WERI-Rb-1 (cell line): ENCODE measurements around the gene ZBTB8OS.
"Not testable (repeated sequence)": the region's sequence is repeated elsewhere in the genome, so short reads cannot be mapped to it uniquely, and the experiment has no call there.

Experiments used
- DNase-seq: peaks from one replicate; pipeline ENCODE4 v3.0.0-alpha.2; 2020
- H3K27ac ChIP-seq: fragments of 250-450 bp; sonication (Bioruptor Pico); 2 replicates; pipeline ENCODE4 v1.5.1; 2020; ENCODE audit warnings: mild to moderate bottlenecking, moderate library complexity
- H3K27me3 ChIP-seq: fragments of 250-450 bp; sonication (Bioruptor Pico); 2 replicates; pipeline ENCODE4 v1.5.1; 2021; ENCODE audit warnings: mild to moderate bottlenecking, low read depth, moderate library complexity; ENCODE audit not compliant: insufficient read depth, severe bottlenecking
- H3K36me3 ChIP-seq: fragments of 250-450 bp; sonication (Bioruptor Pico); 2 replicates; pipeline ENCODE4 v1.5.1; 2020; ENCODE audit warnings: mild to moderate bottlenecking, moderate library complexity
- H3K4me3 ChIP-seq: 2 replicates; pipeline ENCODE4 v1.5.1; 2011; ENCODE audit warnings: low read depth, mild to moderate bottlenecking, control low read depth, low read length
- H3K9me3 ChIP-seq: fragments of 250-450 bp; sonication (Bioruptor Pico); 2 replicates; pipeline ENCODE4 v1.5.1; 2021; ENCODE audit warnings: mild to moderate bottlenecking, moderate library complexity; ENCODE audit not compliant: severe bottlenecking
- TF ChIP-seq, protein P1 (sequence below): IDR thresholded peaks from 2 replicates; pipeline ENCODE4 v1.5.1; 2011; ENCODE audit warnings: low read depth, mild to moderate bottlenecking, control low read depth, inconsistent platforms, low read length

The ZBTB8OS gene

GRCh38 chr1:32650248-32650751, at the start of gene ZBTB8OS:
Gene ZBTB8OS, minus strand, starts transcription at chr1:32650550. Its CDS starts 21 bp downstream, at chr1:32650529.
- DNase-seq = peak; percentile 92
- H3K36me3 ChIP-seq = peaks cover 40% of the 10 kb centered on the region
- H3K27ac ChIP-seq = peak within 1 kb of the TSS; percentile 99
- H3K4me3 ChIP-seq = peak within 1 kb of the TSS; percentile 96
- H3K9me3 ChIP-seq = no peaks in the 10 kb centered on the region
- TF ChIP-seq, protein P1, sequence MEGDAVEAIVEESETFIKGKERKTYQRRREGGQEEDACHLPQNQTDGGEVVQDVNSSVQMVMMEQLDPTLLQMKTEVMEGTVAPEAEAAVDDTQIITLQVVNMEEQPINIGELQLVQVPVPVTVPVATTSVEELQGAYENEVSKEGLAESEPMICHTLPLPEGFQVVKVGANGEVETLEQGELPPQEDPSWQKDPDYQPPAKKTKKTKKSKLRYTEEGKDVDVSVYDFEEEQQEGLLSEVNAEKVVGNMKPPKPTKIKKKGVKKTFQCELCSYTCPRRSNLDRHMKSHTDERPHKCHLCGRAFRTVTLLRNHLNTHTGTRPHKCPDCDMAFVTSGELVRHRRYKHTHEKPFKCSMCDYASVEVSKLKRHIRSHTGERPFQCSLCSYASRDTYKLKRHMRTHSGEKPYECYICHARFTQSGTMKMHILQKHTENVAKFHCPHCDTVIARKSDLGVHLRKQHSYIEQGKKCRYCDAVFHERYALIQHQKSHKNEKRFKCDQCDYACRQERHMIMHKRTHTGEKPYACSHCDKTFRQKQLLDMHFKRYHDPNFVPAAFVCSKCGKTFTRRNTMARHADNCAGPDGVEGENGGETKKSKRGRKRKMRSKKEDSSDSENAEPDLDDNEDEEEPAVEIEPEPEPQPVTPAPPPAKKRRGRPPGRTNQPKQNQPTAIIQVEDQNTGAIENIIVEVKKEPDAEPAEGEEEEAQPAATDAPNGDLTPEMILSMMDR = no peak
- H3K27me3 ChIP-seq = no peaks in the 10 kb centered on the region

GRCh38 chr1:32696996-32697395, 46.6 kb upstream of the ZBTB8OS start:
- not testable (repeated sequence) for H3K9me3 ChIP-seq, DNase-seq, H3K27ac ChIP-seq, H3K36me3 ChIP-seq, H3K4me3 ChIP-seq, H3K27me3 ChIP-seq

DNA sequence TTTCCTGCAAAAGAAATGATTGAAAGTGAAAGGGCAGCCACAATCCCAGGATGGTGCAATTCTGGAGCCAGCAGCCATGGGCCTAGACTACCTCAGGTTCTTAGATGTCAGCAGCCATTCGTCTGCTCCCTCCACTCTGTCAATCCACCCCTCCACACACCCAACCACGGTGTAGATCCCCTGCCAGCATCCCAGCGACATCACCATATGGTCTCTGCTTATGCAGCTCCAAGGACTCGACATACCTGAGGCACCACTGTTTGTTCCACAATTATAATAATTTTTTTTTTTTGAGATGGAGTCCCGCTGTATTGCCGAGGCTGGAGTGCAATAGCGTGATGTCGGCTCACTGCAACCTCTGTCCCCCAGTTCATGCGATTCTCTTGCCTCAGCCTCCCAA, 45.7 kb upstream of the ZBTB8OS start:
- no peaks in the 10 kb centered on the region for H3K27me3 ChIP-seq
- H3K4me3 ChIP-seq = no peak overlapping the region
- DNase-seq = no peak
- no peaks in the 10 kb centered on the region for H3K36me3 ChIP-seq
- H3K9me3 ChIP-seq = no peaks in the 10 kb centered on the region
- TF ChIP-seq, protein P1 = no peak
- no peak overlapping the region for H3K27ac ChIP-seq

DNA sequence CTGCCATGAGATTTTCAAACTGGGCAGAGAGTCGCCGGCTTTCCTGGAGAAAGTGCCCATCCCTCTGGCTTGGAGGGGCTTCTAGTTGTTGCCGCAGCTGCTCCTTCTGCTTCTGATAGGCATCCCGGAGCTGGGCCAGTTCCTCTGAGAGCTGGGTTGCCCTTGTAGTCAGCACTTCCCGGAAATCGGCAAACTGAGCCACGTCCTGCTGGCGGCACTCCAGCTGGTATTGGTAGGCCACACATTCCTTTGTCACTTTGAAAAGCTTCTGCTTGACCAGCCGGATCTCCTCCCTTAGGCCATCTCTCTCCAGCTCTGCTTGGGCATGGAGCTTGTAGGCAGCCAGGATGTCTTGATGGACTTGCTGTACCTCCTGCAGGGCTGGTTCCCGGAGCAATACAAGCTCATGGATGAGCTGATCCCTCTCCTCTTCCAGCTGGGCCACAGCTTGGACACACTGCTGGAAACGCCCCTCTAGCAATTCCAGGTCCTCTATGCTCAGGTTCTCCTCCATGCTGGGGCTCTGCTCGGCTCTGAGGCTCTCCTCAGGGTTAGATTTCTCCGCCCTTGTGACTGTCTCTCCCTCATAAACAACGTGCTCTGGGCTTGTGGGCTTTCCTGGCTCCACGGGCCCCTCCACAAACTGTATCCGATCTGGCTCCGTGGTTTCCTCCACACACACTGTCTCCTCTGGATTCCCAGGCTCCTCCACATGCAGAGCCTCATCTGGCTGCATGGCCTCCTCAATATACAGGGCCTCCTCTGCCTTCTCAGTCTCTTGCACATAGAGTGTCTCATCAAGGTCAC, 45.0 kb upstream of the ZBTB8OS start:
- Histone ChIP-seq H3K9me3 (no peaks in the 10 kb centered on the region), H3K27ac (no peak overlapping the region), H3K27me3 (no peaks in the 10 kb centered on the region), H3K4me3 (no peak overlapping the region), H3K36me3 (peaks cover under 1% of the 10 kb centered on the region; the same call in 1 of the 2 replicates)
- TF ChIP-seq, protein P1 = no peak
- no peak for DNase-seq

DNA sequence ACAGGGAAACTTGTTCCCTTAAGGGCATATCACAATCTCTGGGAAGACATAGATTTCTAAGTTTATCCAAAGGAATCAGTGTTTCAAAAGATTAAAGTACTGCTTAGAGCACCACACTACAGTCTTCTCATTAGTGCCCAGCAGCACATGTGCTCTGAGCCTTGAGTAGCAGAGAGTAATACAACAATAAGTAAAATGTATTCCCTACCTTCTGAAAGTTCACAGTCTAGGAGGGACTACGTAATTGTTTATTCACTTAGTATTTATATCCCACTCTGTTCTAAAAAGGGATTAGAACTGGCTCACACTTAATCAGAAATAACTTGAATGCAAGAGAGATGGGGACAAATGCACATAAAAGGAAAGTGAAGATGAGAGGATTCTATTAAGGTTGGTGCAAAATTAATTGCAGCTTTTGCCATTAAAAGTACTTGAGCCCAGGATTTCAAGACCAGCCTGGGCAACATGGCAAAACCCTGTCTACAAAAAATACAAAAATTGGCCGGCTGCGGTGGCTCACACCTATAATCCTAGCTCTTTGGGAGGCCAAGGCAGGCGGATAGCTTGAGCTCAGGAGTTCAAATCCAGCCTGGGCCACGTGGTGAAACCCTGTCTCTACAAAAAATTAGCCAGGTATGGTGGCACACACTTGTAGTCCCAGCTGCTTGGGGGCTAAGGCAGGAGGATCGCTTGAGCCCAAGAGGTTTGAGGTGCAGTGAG, 43.3 kb upstream of the ZBTB8OS start:
- Histone ChIP-seq H3K9me3 (no peaks in the 10 kb centered on the region), H3K4me3 (no peak overlapping the region), H3K27me3 (no peaks in the 10 kb centered on the region), H3K27ac (no peak overlapping the region), H3K36me3 (peaks cover 4% of the 10 kb centered on the region; the same call in 1 of the 2 replicates)
- TF ChIP-seq, protein P1 = no peak
- DNase-seq = no peak

GRCh38 chr1:32686387-32686786, 36.0 kb upstream of the ZBTB8OS start:
- no peak for DNase-seq
- Histone ChIP-seq H3K27me3 (no peaks in the 10 kb centered on the region), H3K27ac (no peak overlapping the region), H3K36me3 (peaks cover 62% of the 10 kb centered on the region), H3K4me3 (no peak overlapping the region), H3K9me3 (no peaks in the 10 kb centered on the region)
- TF ChIP-seq, protein P1 = no peak
